ENCODE results near the gene LMAN2L. TPM values are rescaled to one million over a fixed set of nuclear protein-coding genes. Genes with fewer than 3 reads are reported as not detected.

LMAN2L gene
- total RNA-seq, 1 donor from 2014 or later: 14.0 TPM

DNA sequence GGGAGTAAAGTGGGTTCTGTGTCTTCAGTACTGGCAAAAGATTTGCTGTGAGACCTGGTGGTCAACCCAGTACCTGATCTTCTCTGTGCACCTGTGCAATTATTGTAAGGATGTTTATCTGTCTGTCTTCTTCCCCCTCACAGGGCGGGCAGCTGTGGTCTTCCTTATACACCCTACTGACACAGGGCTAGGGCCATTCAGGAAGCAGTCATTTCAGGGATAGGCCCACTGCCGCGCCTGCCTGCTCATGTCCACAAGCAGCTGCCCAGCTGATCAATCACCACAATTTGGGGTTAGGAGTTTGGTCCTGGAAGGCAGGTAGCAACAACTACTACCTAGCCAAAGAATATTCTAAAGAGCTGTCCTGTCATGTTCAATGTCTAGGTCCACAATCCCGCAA is 19.7 kb upstream of the LMAN2L start:
- peaks cover 2% of the 10 kb centered on the region for H3K9me3 Mint-ChIP-seq (ENCODE audit: unreplicated experiment)
- peak overlapping the region; percentile 76 for H3K4me3 Mint-ChIP-seq (ENCODE audit: unreplicated experiment)
- H3K27me3 Mint-ChIP-seq (ENCODE audit: unreplicated experiment): peaks cover 2% of the 10 kb centered on the region
- DNase-seq: no peak
- H3K36me3 Mint-ChIP-seq (ENCODE audit: unreplicated experiment): no peaks in the 10 kb centered on the region
- peaks cover 22% of the 10 kb centered on the region for H3K4me1 Mint-ChIP-seq (ENCODE audit: low read depth, unreplicated experiment)
- H3K27ac Mint-ChIP-seq (ENCODE audit: unreplicated experiment): no peak overlapping the region
- TF ChIP-seq, protein P1, sequence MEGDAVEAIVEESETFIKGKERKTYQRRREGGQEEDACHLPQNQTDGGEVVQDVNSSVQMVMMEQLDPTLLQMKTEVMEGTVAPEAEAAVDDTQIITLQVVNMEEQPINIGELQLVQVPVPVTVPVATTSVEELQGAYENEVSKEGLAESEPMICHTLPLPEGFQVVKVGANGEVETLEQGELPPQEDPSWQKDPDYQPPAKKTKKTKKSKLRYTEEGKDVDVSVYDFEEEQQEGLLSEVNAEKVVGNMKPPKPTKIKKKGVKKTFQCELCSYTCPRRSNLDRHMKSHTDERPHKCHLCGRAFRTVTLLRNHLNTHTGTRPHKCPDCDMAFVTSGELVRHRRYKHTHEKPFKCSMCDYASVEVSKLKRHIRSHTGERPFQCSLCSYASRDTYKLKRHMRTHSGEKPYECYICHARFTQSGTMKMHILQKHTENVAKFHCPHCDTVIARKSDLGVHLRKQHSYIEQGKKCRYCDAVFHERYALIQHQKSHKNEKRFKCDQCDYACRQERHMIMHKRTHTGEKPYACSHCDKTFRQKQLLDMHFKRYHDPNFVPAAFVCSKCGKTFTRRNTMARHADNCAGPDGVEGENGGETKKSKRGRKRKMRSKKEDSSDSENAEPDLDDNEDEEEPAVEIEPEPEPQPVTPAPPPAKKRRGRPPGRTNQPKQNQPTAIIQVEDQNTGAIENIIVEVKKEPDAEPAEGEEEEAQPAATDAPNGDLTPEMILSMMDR (IDR thresholded peaks at IDR 0.05; ENCODE audit: partially characterized antibody, unreplicated experiment): no peak

DNA sequence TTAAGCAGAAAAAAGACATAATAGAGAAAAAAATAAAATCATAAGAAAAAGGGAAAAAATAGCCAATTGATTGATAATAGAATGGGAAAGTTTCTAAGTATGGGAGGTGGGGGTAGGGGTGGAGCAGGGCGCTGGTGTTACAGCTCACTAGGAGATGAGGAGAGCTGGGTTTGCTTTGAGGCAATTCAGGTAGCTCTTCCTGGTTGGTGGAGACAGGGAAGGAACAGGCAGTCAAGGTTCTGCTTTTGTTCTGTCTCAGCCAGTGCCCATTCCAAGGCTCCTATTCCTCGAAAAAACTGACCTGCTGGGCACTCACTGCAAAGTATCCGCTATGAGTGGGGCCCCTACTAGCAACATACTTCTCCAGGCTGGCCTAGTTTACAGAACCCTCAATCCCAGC is 19.1 kb upstream of the LMAN2L start:
- TF ChIP-seq, protein P1 (IDR thresholded peaks at IDR 0.05; ENCODE audit: partially characterized antibody, unreplicated experiment): no peak
- Mint-ChIP-seq H3K27ac (ENCODE audit: unreplicated experiment) (no peak overlapping the region), H3K27me3 (ENCODE audit: unreplicated experiment) (peaks cover 2% of the 10 kb centered on the region), H3K9me3 (ENCODE audit: unreplicated experiment) (no peaks in the 10 kb centered on the region), H3K4me1 (ENCODE audit: low read depth, unreplicated experiment) (peaks cover 20% of the 10 kb centered on the region), H3K36me3 (ENCODE audit: unreplicated experiment) (no peaks in the 10 kb centered on the region), H3K4me3 (ENCODE audit: unreplicated experiment) (no peak overlapping the region)
- no peak for DNase-seq

DNA sequence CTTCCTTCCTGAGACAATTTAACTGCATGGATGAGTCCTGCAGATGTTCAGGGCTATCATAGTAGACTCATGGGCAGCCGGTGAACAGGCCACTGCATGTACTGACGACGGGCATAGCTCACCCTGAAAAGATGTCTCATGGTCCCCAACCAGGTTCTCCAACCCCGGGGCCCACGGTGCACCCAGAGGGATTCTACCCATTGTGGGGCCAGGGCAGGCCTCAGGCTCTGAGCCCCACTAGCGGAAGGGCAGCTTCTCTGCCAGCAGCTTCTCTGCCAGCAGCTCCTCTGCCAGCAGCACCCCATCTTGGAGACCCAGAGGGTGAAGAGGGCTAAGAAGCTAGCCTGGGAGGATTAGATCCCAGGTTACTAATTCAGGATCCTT is 17.6 kb upstream of the LMAN2L start:
- DNase-seq: no peak
- no peaks in the 10 kb centered on the region for H3K9me3 Mint-ChIP-seq (ENCODE audit: unreplicated experiment)
- TF ChIP-seq, protein P1 (IDR thresholded peaks at IDR 0.05; ENCODE audit: partially characterized antibody, unreplicated experiment): no peak
- peaks cover 10% of the 10 kb centered on the region for H3K4me1 Mint-ChIP-seq (ENCODE audit: low read depth, unreplicated experiment)
- H3K36me3 Mint-ChIP-seq (ENCODE audit: unreplicated experiment): no peaks in the 10 kb centered on the region
- no peak overlapping the region for H3K27ac Mint-ChIP-seq (ENCODE audit: unreplicated experiment)
- H3K27me3 Mint-ChIP-seq (ENCODE audit: unreplicated experiment): peaks cover 2% of the 10 kb centered on the region
- H3K4me3 Mint-ChIP-seq (ENCODE audit: unreplicated experiment): no peak overlapping the region

GRCh38 chr2:96756788-96757476 is 17.1 kb upstream of the LMAN2L start:
- DNase-seq: no peak
- no peak overlapping the region for H3K4me3 Mint-ChIP-seq (ENCODE audit: unreplicated experiment)
- no peak overlapping the region for H3K27ac Mint-ChIP-seq (ENCODE audit: unreplicated experiment)
- TF ChIP-seq, protein P1 (IDR thresholded peaks at IDR 0.05; ENCODE audit: partially characterized antibody, unreplicated experiment): no peak
- no peaks in the 10 kb centered on the region for H3K36me3 Mint-ChIP-seq (ENCODE audit: unreplicated experiment)
- peaks cover 2% of the 10 kb centered on the region for H3K27me3 Mint-ChIP-seq (ENCODE audit: unreplicated experiment)
- no peaks in the 10 kb centered on the region for H3K9me3 Mint-ChIP-seq (ENCODE audit: unreplicated experiment)
- peaks cover 6% of the 10 kb centered on the region for H3K4me1 Mint-ChIP-seq (ENCODE audit: low read depth, unreplicated experiment)

- Mint-ChIP-seq H3K4me3 (ENCODE audit: unreplicated experiment) (no peak overlapping the region), H3K9me3 (ENCODE audit: unreplicated experiment) (no peaks in the 10 kb centered on the region), H3K27ac (ENCODE audit: unreplicated experiment) (no peak overlapping the region), H3K27me3 (ENCODE audit: unreplicated experiment) (no peaks in the 10 kb centered on the region), H3K36me3 (ENCODE audit: unreplicated experiment) (no peaks in the 10 kb centered on the region), H3K4me1 (ENCODE audit: low read depth, unreplicated experiment) (no peaks in the 10 kb centered on the region)
- no peak for DNase-seq
- TF ChIP-seq, protein P1 (IDR thresholded peaks at IDR 0.05; ENCODE audit: partially characterized antibody, unreplicated experiment): no peak
Observed at GRCh38 chr2:96754317-96754716, 14.5 kb upstream of the LMAN2L start.
